ENCODE results near the gene ZDHHC12. TPM values are rescaled to one million over a fixed set of nuclear protein-coding genes. Genes with fewer than 3 reads are reported as not detected.
A peak's percentile ranks its signal among the peaks of the same experiment; 100 is the strongest.

Gene ZDHHC12
- total and polyA plus RNA-seq, 2 of the 13 experiments (the other 11 are each of a cell fraction or from before 2014, with no cell fraction given) = 25.4 to 28.0 TPM

DNA sequence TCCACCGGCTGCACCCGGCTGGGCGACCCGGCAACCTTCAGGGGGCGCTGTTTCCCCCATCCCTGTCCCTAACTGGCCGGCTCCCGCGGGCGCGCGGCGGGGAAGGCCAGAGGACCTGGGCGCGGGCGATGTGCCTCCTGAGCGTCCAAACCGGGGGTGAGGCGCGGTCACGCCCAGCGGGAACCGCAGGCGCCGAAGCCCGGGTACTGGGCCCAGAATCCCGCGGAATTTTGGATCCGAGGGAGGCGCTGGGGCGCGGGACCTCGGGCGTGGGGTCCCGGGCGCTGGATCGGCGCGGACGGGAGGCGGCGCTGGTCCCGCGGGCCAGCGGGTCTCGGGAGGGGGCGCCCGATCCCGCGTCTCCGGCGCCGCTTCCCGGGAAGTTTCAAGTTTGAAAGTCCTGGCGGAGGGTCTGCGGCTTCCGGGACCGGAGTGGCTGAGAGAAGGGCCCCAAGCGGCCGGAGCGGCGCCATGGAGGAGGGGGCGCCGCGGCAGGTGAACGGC is 21.4 kb downstream of the ZDHHC12 start, which contains the start of gene PKN3 (continued):
- TF ChIP-seq, protein P1, sequence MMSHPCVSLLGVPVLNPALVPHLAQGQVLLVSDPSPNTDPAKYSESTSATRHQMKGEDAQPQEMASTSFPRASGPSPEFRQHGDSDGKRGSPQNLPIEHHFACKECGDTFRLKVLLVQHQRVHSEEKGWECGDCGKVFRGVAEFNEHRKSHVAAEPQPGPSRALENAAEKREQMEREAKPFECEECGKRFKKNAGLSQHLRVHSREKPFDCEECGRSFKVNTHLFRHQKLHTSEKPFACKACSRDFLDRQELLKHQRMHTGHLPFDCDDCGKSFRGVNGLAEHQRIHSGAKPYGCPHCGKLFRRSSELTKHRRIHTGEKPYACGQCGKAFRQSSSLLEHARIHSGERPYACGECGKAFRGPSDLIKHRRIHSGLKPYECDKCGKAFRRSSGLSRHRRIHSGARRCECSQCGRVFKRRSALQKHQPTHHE (CRISPR knock-in tag; IDR thresholded peaks at IDR 0.05; ENCODE audit: borderline replicate concordance) = no peak; the same call in 1 of the 2 replicates
- TF ChIP-seq ZNF572 (CRISPR knock-in tag; IDR thresholded peaks at IDR 0.05) (no peak), TEAD3 (CRISPR knock-in tag; optimal IDR thresholded peaks at IDR 0.05; ENCODE audit: borderline replicate concordance) (no peak), HMGXB3 (CRISPR knock-in tag; IDR thresholded peaks at IDR 0.05; ENCODE audit: borderline replicate concordance) (no peak), STAT5B (CRISPR knock-in tag; IDR thresholded peaks at IDR 0.05) (no peak), KDM3A (CRISPR knock-in tag; IDR thresholded peaks at IDR 0.05; ENCODE audit: low read depth) (no peak), HMG20A (CRISPR knock-in tag; IDR thresholded peaks at IDR 0.05; ENCODE audit: borderline replicate concordance) (no peak), SNAPC2 (CRISPR knock-in tag; IDR thresholded peaks at IDR 0.05) (0 out of 2 replicates have a peak, but pooled peaks have one; percentile 36), POLR2G (IDR thresholded peaks at IDR 0.05; ENCODE audit: low read depth, low read length) (peak; percentile 60), ZNF367 (CRISPR knock-in tag; IDR thresholded peaks at IDR 0.05; ENCODE audit: borderline replicate concordance) (no peak), USF2 (IDR thresholded peaks at IDR 0.05; ENCODE audit: low read depth, low read length) (no peak), USF2 (CRISPR knock-in tag; IDR thresholded peaks at IDR 0.05; ENCODE audit: borderline replicate concordance) (no peak), ZSCAN12 (CRISPR knock-in tag; IDR thresholded peaks at IDR 0.05) (no peak), ZEB1 (IDR thresholded peaks at IDR 0.05; ENCODE audit: insufficient replicate concordance, low read depth) (no peak), NCOA2 (CRISPR knock-in tag; IDR thresholded peaks at IDR 0.05) (no peak), FOXA1 (IDR thresholded peaks at IDR 0.05) (no peak), FOXA1 (CRISPR knock-in tag; IDR thresholded peaks at IDR 0.05) (no peak), ZNF382 (CRISPR knock-in tag; IDR thresholded peaks at IDR 0.05; ENCODE audit: borderline replicate concordance) (no peak), ZNF691 (CRISPR knock-in tag; IDR thresholded peaks at IDR 0.05; ENCODE audit: borderline replicate concordance, low read depth) (peak; percentile 63; the same call in 1 of the 2 replicates), POLR2A (IDR thresholded peaks at IDR 0.05; ENCODE audit: insufficient read depth in 1 of 2, low read depth in 2 of 2, low read length in 2 of 2) (peak in 1 of 2 experiments; percentile 43; a peak in 1 of 4 replicates)
- TF ChIP-seq, protein P2, sequence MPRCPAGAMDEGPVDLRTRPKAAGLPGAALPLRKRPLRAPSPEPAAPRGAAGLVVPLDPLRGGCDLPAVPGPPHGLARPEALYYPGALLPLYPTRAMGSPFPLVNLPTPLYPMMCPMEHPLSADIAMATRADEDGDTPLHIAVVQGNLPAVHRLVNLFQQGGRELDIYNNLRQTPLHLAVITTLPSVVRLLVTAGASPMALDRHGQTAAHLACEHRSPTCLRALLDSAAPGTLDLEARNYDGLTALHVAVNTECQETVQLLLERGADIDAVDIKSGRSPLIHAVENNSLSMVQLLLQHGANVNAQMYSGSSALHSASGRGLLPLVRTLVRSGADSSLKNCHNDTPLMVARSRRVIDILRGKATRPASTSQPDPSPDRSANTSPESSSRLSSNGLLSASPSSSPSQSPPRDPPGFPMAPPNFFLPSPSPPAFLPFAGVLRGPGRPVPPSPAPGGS (CRISPR knock-in tag; IDR thresholded peaks at IDR 0.05) = peak; percentile 31; the same call in 1 of the 2 replicates

Measured in HepG2 (cell line).